Measurements from ENCODE around the gene ACRBP.

Gene ACRBP

DNA sequence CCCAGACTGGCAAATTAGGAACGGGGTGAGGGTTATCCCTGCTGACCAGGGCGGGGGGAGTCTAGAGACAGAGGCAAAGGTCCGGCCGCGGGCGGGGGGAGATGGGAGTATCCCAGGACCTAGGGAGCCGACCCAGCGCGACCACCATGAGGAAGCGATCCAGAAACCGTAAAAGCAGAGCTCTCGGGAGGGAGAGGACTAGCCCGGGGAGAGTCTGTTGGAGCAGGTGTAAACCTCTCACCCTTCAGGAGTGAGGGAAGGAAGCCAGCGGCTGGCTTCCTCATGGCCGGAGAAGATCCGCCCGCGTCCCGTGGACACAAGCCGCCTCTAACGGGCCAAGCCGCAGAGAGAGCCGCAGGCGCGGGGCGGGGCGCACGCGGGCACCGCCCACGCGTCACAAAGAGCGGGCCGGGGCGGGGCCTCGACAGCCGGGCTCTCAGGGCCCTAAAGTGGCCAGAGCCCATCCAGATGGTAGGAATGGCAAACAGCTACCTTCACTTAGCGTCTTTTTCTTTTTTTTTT is at the start of gene ACRBP:
Gene ACRBP, minus strand, starts transcription at position 350 of the 522 bp plus-strand sequence. Its CDS starts 66 bp downstream, at position 284.
- TF ChIP-seq TCF4 (CRISPR knock-in tag; IDR thresholded peaks at IDR 0.05; ENCODE audit: borderline replicate concordance) (no peak), RARB (CRISPR knock-in tag; IDR thresholded peaks at IDR 0.05) (no peak), SNAI2 (CRISPR knock-in tag; IDR thresholded peaks at IDR 0.05) (no peak), GLIS3 (CRISPR knock-in tag; IDR thresholded peaks at IDR 0.05) (no peak), ZNF8 (CRISPR knock-in tag; IDR thresholded peaks at IDR 0.05) (no peak), ARNTL (CRISPR knock-in tag; IDR thresholded peaks at IDR 0.05; ENCODE audit: borderline replicate concordance, low read depth) (no peak), ZFP3 (CRISPR knock-in tag; IDR thresholded peaks at IDR 0.05) (no peak), CSDC2 (CRISPR knock-in tag; IDR thresholded peaks at IDR 0.05) (no peak), ZNF565 (CRISPR knock-in tag; conservative IDR thresholded peaks at IDR 0.05; ENCODE audit: low read depth) (no peak), PPARA (CRISPR knock-in tag; IDR thresholded peaks at IDR 0.05; ENCODE audit: borderline replicate concordance) (no peak), ISL1 (CRISPR knock-in tag; IDR thresholded peaks at IDR 0.05) (no peak), ZNF70 (CRISPR knock-in tag; IDR thresholded peaks at IDR 0.05) (no peak), OSR1 (CRISPR knock-in tag; IDR thresholded peaks at IDR 0.05) (no peak), BACH2 (CRISPR knock-in tag; IDR thresholded peaks at IDR 0.05; ENCODE audit: borderline replicate concordance) (no peak)
- TF ChIP-seq, protein P1, sequence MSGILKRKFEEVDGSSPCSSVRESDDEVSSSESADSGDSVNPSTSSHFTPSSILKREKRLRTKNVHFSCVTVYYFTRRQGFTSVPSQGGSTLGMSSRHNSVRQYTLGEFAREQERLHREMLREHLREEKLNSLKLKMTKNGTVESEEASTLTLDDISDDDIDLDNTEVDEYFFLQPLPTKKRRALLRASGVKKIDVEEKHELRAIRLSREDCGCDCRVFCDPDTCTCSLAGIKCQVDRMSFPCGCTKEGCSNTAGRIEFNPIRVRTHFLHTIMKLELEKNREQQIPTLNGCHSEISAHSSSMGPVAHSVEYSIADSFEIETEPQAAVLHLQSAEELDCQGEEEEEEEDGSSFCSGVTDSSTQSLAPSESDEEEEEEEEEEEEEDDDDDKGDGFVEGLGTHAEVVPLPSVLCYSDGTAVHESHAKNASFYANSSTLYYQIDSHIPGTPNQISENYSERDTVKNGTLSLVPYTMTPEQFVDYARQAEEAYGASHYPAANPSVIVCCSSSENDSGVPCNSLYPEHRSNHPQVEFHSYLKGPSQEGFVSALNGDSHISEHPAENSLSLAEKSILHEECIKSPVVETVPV (CRISPR knock-in tag; IDR thresholded peaks at IDR 0.05) = no peak
- ATAC-seq = no peak

DNA sequence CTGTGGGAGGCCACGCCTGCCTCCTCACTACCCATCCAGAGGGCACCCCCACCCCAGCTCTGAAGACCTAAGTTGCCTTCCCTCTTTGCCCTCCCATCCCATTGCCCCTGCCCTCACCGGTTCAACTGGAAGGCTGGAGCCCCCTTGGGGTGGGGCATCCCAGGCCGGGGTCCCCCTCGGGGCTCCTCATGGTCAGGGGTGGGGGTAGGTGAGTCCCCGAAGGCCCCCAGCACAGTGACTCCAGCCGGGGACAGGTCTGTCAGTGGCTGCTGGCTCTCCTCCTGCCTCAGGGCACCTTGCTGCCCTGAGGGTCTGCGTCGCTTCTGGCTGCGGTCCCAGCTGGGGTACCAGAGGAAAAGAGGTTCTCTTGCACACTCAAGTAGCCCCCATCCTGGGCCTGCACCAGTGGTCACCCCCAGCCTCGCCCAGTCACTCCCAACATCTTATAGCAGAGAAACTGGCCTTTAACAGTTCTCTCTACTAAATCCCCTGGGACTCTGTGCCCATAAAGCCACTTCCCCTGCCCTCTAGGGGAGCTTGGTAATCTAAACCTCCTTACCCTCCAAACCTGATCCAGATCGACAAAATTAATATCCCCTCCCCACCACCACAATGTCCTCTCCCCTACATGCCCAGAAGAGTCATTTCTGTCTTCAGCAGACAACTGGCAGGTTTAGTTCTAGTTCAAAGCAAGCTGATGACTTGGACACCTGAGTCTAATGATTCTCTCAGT is 48.2 kb upstream of the ACRBP start:
- ATAC-seq = no peak
- TF ChIP-seq TSHZ2 (CRISPR knock-in tag; IDR thresholded peaks at IDR 0.05) = no peak
- no peak for TF ChIP-seq ESRRG (CRISPR knock-in tag; IDR thresholded peaks at IDR 0.05)
- TF ChIP-seq ZNF565 (CRISPR knock-in tag; conservative IDR thresholded peaks at IDR 0.05; ENCODE audit: low read depth) = no peak
- TF ChIP-seq, protein P2, sequence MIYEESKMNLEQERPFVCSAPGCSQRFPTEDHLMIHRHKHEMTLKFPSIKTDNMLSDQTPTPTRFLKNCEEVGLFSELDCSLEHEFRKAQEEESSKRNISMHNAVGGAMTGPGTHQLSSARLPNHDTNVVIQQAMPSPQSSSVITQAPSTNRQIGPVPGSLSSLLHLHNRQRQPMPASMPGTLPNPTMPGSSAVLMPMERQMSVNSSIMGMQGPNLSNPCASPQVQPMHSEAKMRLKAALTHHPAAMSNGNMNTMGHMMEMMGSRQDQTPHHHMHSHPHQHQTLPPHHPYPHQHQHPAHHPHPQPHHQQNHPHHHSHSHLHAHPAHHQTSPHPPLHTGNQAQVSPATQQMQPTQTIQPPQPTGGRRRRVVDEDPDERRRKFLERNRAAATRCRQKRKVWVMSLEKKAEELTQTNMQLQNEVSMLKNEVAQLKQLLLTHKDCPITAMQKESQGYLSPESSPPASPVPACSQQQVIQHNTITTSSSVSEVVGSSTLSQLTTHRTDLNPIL (CRISPR knock-in tag; IDR thresholded peaks at IDR 0.05; ENCODE audit: low read depth) = no peak
- no peak for TF ChIP-seq BACH2 (CRISPR knock-in tag; IDR thresholded peaks at IDR 0.05; ENCODE audit: borderline replicate concordance)
- TF ChIP-seq TOX (CRISPR knock-in tag; IDR thresholded peaks at IDR 0.05; ENCODE audit: borderline replicate concordance) = no peak
- no peak for TF ChIP-seq OSR1 (CRISPR knock-in tag; IDR thresholded peaks at IDR 0.05)
- no peak for TF ChIP-seq SNAI2 (CRISPR knock-in tag; IDR thresholded peaks at IDR 0.05)
- TF ChIP-seq, protein P3, sequence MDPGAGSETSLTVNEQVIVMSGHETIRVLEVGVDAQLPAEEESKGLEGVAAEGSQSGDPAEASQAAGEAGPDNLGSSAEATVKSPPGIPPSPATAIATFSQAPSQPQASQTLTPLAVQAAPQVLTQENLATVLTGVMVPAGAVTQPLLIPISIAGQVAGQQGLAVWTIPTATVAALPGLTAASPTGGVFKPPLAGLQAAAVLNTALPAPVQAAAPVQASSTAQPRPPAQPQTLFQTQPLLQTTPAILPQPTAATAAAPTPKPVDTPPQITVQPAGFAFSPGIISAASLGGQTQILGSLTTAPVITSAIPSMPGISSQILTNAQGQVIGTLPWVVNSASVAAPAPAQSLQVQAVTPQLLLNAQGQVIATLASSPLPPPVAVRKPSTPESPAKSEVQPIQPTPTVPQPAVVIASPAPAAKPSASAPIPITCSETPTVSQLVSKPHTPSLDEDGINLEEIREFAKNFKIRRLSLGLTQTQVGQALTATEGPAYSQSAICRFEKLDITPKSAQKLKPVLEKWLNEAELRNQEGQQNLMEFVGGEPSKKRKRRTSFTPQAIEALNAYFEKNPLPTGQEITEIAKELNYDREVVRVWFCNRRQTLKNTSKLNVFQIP (CRISPR knock-in tag; IDR thresholded peaks at IDR 0.05; ENCODE audit: borderline replicate concordance, low read depth) = no peak
- no peak for TF ChIP-seq TCF4 (CRISPR knock-in tag; IDR thresholded peaks at IDR 0.05; ENCODE audit: borderline replicate concordance)
- TF ChIP-seq GLIS3 (CRISPR knock-in tag; IDR thresholded peaks at IDR 0.05) = no peak
- no peak for TF ChIP-seq ZC3H10 (CRISPR knock-in tag; IDR thresholded peaks at IDR 0.05)

DNA sequence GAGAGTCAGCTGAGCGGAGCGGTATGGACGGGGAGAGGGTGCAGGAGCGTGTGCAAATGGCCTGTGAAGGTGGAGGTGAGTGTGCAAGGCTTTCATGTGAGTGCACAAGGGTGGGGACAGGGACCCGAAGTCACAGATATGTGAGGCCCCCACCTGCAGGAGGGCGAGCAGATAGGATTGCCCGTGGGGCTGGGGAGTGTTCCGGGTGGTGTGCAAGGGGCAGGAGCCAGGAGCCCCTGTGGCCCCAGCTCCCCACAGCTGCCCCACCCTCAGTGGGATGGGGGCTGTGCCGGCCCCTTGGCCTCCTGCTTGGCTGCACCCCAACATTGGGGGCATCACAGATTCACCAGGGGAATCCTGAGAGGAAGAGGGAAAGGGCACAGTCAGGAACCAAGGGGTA is 47.5 kb upstream of the ACRBP start:
- ATAC-seq = no peak
- no peak for TF ChIP-seq RARB (CRISPR knock-in tag; IDR thresholded peaks at IDR 0.05)
- TF ChIP-seq ESRRG (CRISPR knock-in tag; IDR thresholded peaks at IDR 0.05) = no peak
- TF ChIP-seq TSHZ2 (CRISPR knock-in tag; IDR thresholded peaks at IDR 0.05) = no peak
- TF ChIP-seq ZFP30 (CRISPR knock-in tag; IDR thresholded peaks at IDR 0.05) = no peak
- TF ChIP-seq ARNTL (CRISPR knock-in tag; IDR thresholded peaks at IDR 0.05; ENCODE audit: borderline replicate concordance, low read depth) = no peak
- TF ChIP-seq SNAI2 (CRISPR knock-in tag; IDR thresholded peaks at IDR 0.05) = no peak
- TF ChIP-seq OSR1 (CRISPR knock-in tag; IDR thresholded peaks at IDR 0.05) = no peak
- TF ChIP-seq, protein P2 (CRISPR knock-in tag; IDR thresholded peaks at IDR 0.05; ENCODE audit: low read depth) = no peak
- TF ChIP-seq, protein P1 (CRISPR knock-in tag; IDR thresholded peaks at IDR 0.05) = no peak
- TF ChIP-seq ISL1 (CRISPR knock-in tag; IDR thresholded peaks at IDR 0.05) = no peak
- no peak for TF ChIP-seq ZC3H10 (CRISPR knock-in tag; IDR thresholded peaks at IDR 0.05)
- no peak for TF ChIP-seq ZNF8 (CRISPR knock-in tag; IDR thresholded peaks at IDR 0.05)
- TF ChIP-seq ZNF70 (CRISPR knock-in tag; IDR thresholded peaks at IDR 0.05) = no peak

All from SK-N-SH treated with all-trans-retinoic acid at 6 μM for 48 hours (cell line).